Lung (tissue), 12 donors: ENCODE measurements around the gene INTS11. TPM values are rescaled to one million over a fixed set of nuclear protein-coding genes. Genes with fewer than 3 reads are reported as not detected.

ENCODE experiments used
- ATAC-seq: fragments of 200-7000 bp; cut with Tn5 transposase; one replicate; pipeline ENCODE4 v1.9.1; 2020; ENCODE audit warnings: moderate number of reproducible peaks; ENCODE audit not compliant: insufficient read depth, low FRiP score
- DNase-seq, 3 donors: peaks; one replicate each; pipeline ENCODE4 v3.0.0-alpha.2; 2013 to 2017
- H3K27ac ChIP-seq, 2 donors: one replicate each; pipeline ENCODE4 v1.5.1; 2013; ENCODE audit warnings: mild to moderate bottlenecking in 2 of 2, moderate library complexity in 2 of 2, control low read depth in 1 of 2, inconsistent platforms in 1 of 2, low read depth in 1 of 2, low read length in 1 of 2
- H3K27me3 ChIP-seq, 3 donors: one replicate each; pipeline ENCODE4 v1.5.1; 2013; ENCODE audit warnings: low read length in 2 of 3; ENCODE audit not compliant: control insufficient read depth in 3 of 3, insufficient read depth in 3 of 3
- H3K36me3 ChIP-seq, 4 donors: one replicate each; pipeline ENCODE4 v1.5.1; 2013; ENCODE audit warnings: low read length in 4 of 4, mild to moderate bottlenecking in 1 of 4, moderate library complexity in 1 of 4; ENCODE audit not compliant: control insufficient read depth in 4 of 4, insufficient read depth in 4 of 4
- H3K4me1 ChIP-seq, 5 donors: one replicate each; pipeline ENCODE4 v1.5.1; 2013; ENCODE audit warnings: low read length in 5 of 5, mild to moderate bottlenecking in 2 of 5, moderate library complexity in 1 of 5; ENCODE audit not compliant: control insufficient read depth in 5 of 5, insufficient read depth in 5 of 5
- H3K4me3 ChIP-seq: one replicate; pipeline ENCODE4 v1.5.1; 2013; ENCODE audit warnings: mild to moderate bottlenecking, control low read depth, moderate library complexity
- H3K9ac ChIP-seq, 2 donors: one replicate each; pipeline ENCODE4 v1.5.1; 2013; ENCODE audit warnings: low read length in 2 of 2, control low read depth in 1 of 2; ENCODE audit not compliant: insufficient read depth in 1 of 2
- H3K9me3 ChIP-seq, 4 donors: one replicate each; pipeline ENCODE4 v1.5.1; 2013; ENCODE audit warnings: low read length in 3 of 4, mild to moderate bottlenecking in 1 of 4, moderate library complexity in 1 of 4; ENCODE audit not compliant: control insufficient read depth in 4 of 4, insufficient read depth in 3 of 4
- WGBS, 2 donors: extraction: QIAGEN DNeasy Blood & Tissue Kit; methylation state at CpG; one replicate each; pipeline ENCODE4 v1.1.7; 2013; 5-methylcytosine and 5-hydroxymethylcytosine counted together
- polyA plus RNA-seq, 2 donors: library from polyadenylated mRNA; stranded (reverse); fragments of 200-250 nt; gene quantifications; one replicate each; pipeline ENCODE4 v1.2.1, GENCODE V29; 2013
- total RNA-seq, 2 donors: library from RNA; depleted of rRNA in 1 of 2; stranded (reverse); fragments of >200 nt in 1 of 2; gene quantifications; one replicate each; pipeline ENCODE4 v1.2.1, GENCODE V29; 2014 to 2021
- TF ChIP-seq, protein P1 (sequence below): IDR thresholded peaks from 2 replicates; pipeline ENCODE4 v1.5.1; 2012; ENCODE audit warnings: mild to moderate bottlenecking; ENCODE audit errors: control extremely low read depth, extremely low read depth
- donor health status: control.
- donor health status: control.
- donor health status: Bipolar disorder and iron deficiency.
- donor health status: healthy.
- donor health status: DM: yes; HTN: yes; CAD: no.

INTS11 gene
- total and polyA plus RNA-seq, 4 donors, result 89.8 to 130 (median 96.7) TPM

GRCh38 chr1:1314237-1314586 lies 10.2 kb downstream of the INTS11 start:
- Histone ChIP-seq H3K9me3 (no peaks in the 10 kb centered on the region), H3K9ac (no peak overlapping the region), H3K4me1 (peaks cover 0 to 11% (median 0%) of the 10 kb centered on the region in 5 donors), H3K4me3 (no peak overlapping the region), H3K36me3 (peaks cover 0 to 65% (median 22%) of the 10 kb centered on the region in 4 donors), H3K27ac (no peak overlapping the region), H3K27me3 (no peaks in the 10 kb centered on the region)
- no peak for DNase-seq
- 97% methylated on average over 15 of the region's 15 CpGs for WGBS, 2 donors
- TF ChIP-seq, protein P1, sequence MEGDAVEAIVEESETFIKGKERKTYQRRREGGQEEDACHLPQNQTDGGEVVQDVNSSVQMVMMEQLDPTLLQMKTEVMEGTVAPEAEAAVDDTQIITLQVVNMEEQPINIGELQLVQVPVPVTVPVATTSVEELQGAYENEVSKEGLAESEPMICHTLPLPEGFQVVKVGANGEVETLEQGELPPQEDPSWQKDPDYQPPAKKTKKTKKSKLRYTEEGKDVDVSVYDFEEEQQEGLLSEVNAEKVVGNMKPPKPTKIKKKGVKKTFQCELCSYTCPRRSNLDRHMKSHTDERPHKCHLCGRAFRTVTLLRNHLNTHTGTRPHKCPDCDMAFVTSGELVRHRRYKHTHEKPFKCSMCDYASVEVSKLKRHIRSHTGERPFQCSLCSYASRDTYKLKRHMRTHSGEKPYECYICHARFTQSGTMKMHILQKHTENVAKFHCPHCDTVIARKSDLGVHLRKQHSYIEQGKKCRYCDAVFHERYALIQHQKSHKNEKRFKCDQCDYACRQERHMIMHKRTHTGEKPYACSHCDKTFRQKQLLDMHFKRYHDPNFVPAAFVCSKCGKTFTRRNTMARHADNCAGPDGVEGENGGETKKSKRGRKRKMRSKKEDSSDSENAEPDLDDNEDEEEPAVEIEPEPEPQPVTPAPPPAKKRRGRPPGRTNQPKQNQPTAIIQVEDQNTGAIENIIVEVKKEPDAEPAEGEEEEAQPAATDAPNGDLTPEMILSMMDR, result no peak
- no peak for ATAC-seq

DNA sequence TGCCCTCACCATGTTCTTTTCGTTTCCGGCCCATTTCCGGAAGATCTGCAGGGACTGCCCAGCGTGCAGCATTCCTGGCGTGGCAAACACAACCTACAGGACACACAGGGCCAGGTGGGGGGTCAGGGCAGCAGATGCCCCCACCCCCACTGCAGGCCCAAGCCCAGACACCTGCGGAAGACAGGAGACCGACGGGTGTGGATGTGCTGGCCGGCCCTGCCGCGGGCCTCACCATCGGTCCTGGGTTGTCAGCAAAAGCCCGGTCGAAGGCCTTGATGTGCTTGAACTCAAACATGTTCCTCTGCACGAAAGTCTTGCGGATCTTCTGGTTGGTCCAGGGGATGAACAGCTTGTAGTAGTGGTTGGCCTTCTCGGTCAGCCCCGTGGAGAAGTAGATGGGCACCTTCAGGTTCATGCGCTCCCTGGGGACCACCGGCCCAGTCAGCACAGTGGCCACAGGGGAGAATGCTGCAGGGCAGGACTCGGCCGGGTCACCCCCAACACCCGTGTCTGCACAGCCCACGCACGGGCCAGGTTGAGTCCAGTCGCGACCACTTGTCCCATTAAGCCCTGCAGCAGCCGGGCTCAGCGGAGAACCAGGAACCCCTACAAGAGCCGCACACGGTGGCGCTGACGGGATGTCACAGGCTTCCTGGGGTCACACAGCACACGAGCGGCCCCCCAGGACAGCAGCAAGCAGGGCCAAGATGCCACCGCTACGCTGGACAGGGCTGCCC lies 10.8 kb downstream of the INTS11 start:
- TF ChIP-seq, protein P1, result no peak
- H3K4me1 ChIP-seq, result peaks cover 0 to 12% (median 0%) of the 10 kb centered on the region in 5 donors
- H3K27me3 ChIP-seq, result no peaks in the 10 kb centered on the region
- 90 to 96% methylated on average over 37 of the region's 37 CpGs for WGBS, 2 donors
- no peaks in the 10 kb centered on the region for H3K9me3 ChIP-seq
- ATAC-seq (no peak), DNase-seq (no peak)
- peaks cover 0 to 59% (median 22%) of the 10 kb centered on the region in 4 donors for H3K36me3 ChIP-seq
- no peak overlapping the region for H3K9ac ChIP-seq
- H3K27ac ChIP-seq, result no peak overlapping the region
- H3K4me3 ChIP-seq, result no peak overlapping the region

- WGBS, 2 donors, result 92 to 95% methylated on average over 49 of the region's 49 CpGs
- H3K9me3 ChIP-seq, result no peaks in the 10 kb centered on the region
- H3K27me3 ChIP-seq, result no peaks in the 10 kb centered on the region
- peaks cover 0 to 12% (median 0%) of the 10 kb centered on the region in 5 donors for H3K4me1 ChIP-seq
- ATAC-seq, result no peak
- no peak overlapping the region for H3K27ac ChIP-seq
- peaks cover 0 to 59% (median 22%) of the 10 kb centered on the region in 4 donors for H3K36me3 ChIP-seq
- no peak overlapping the region for H3K9ac ChIP-seq
- H3K4me3 ChIP-seq, result no peak overlapping the region
- DNase-seq, result no peak
- TF ChIP-seq, protein P1, result no peak
Measured at GRCh38 chr1:1312450-1313314, 11.8 kb downstream of the INTS11 start.
